Right ventricle myocardium superior (tissue), 1 donor: ENCODE data around the gene CACNA1C. TPM values are rescaled to one million over a fixed set of nuclear protein-coding genes. Genes with fewer than 3 reads are reported as not detected.

Experiments
- ATAC-seq: fragments of 200-7000 bp; cut with Tn5 transposase; one replicate; pipeline ENCODE4 v1.9.1; 2020; ENCODE audit warnings: mild to moderate bottlenecking; ENCODE audit not compliant: poor library complexity
- DNase-seq: peaks from one replicate; pipeline ENCODE4 v3.0.0-alpha.2; 2020
- intact Hi-C: fragments of 100-400 bp; cut with DNase I; formaldehyde crosslinking; loops from one replicate; pipeline ENCODE4 v1.11.2; 2022
- total RNA-seq: library from RNA; stranded (reverse); fragmentation: NEBNext Ultra II Directional; extraction: Animal tissue kit (Norgen Biotek cat#: 25700); gene quantifications from one replicate; pipeline ENCODE4 v1.2.1, GENCODE V29; 2021
- donor health status: DM: no; HTN: yes; CAD: no; lungs with severe emphysema.

The CACNA1C gene
- total RNA-seq, 1 donor from 2014 or later = 151 TPM

DNA sequence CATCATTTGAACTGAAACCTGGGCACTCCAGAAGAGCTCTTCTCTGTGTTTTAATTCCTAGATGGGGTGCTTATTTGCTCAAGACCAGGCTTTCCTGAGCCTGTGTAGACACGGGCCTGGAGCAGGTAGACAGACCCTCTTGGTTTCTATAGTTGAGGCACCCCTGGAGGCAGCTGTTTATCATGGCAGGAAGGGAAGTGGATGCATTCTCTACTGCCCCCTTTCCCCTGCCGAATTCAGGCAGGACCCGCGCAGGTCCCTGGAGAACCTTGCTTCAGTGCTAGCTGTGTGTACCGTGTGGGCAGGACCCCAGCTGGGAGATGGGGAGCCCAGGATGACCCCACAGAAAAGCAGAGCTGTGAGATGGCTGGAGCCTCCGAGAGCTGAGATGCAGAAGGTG, 6.0 kb downstream of the CACNA1C start:
- intact Hi-C loops = loop anchor here (10.0 kb wide), 3 partner anchors 116 to 526 kb away; no protein-coding TSS in a partner anchor
- DNase-seq = no peak
- ATAC-seq = no peak

GRCh38 chr12:2061402-2061801, 8.6 kb downstream of the CACNA1C start:
- intact Hi-C loops = no loop called here
- DNase-seq (peak; percentile 56), ATAC-seq (peak; percentile 41)

- intact Hi-C loops = no loop called here
- no peak for ATAC-seq
- DNase-seq = no peak
These were observed 11.3 kb downstream of the CACNA1C start for GRCh38 chr12:2064071-2064507.

GRCh38 chr12:2068653-2069052, 15.9 kb downstream of the CACNA1C start:
- no peak for DNase-seq
- ATAC-seq = peak; percentile 44
- intact Hi-C loops = no loop called here

DNA sequence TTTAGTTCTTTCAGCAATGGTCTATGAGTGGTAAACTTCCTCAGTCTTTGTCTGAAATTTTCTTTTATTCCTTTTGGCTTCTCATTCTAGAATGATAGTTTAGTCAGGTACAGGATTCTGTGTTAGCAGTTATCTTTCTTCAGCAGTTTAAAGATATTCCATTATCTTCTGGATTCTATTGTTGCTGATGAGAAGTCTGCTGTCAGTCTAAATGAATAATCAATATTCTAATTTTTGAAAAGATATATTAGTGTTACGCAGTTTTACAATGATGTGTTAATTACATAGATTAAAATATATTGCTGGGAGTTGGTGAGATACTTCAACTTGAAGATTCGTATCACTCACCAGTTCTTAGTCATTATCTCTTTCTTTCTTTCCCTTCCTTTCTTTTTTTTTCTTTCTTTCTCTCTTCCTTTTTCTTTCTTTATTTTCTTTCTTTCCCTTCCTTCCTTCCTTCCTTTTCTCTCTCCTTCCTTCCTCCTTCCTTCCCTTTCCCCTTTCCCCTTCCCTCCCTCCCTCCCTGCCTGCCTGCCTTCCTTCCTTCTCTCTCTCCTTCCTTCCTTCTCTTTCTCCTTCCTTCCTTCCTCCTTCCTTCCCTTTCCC, 17.8 kb downstream of the CACNA1C start:
- DNase-seq (no peak), ATAC-seq (no peak)
- intact Hi-C loops = no loop called here

- ATAC-seq = no peak
- intact Hi-C loops = loop anchor here (5.0 kb wide), 1 partner anchor 38 kb away; no protein-coding TSS in a partner anchor
- DNase-seq = no peak
These were observed 22.0 kb downstream of the CACNA1C start for GRCh38 chr12:2074792-2075191.

- intact Hi-C loops = loop anchor here (5.0 kb wide), 1 partner anchor 37 kb away; no protein-coding TSS in a partner anchor
- ATAC-seq (peak; percentile 90), DNase-seq (peak; percentile 79)
These were observed 22.9 kb downstream of the CACNA1C start for GRCh38 chr12:2075508-2076195.

DNA sequence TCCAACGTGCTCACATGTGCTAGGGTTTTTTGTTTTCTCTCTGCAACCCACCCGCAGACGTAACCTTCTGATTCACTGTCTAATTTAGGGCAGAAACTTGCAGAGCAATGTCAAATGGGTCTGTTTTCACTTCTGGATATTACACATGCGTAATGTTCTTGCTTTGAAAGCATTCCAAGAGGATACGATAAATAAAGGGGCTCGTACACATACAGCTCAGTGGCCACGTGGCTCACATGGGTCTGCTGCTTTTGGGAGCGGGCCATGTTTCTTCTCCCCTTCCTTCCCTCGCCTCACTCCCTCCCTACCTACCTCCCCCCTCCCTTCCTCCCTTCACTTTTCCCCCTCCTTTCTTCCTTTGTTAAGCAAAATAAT, 23.4 kb downstream of the CACNA1C start:
- intact Hi-C loops = loop anchor here (5.0 kb wide), 1 partner anchor 36 kb away; no protein-coding TSS in a partner anchor

GRCh38 chr12:2076728-2077127, 23.9 kb downstream of the CACNA1C start:
- ATAC-seq (peak; percentile 9), DNase-seq (no peak)
- intact Hi-C loops = loop anchor here (5.0 kb wide), 1 partner anchor 36 kb away; no protein-coding TSS in a partner anchor

More for the DNA sequence above, 23.4 kb downstream of the CACNA1C start:
- ATAC-seq (peak; percentile 22), DNase-seq (no peak)

DNA sequence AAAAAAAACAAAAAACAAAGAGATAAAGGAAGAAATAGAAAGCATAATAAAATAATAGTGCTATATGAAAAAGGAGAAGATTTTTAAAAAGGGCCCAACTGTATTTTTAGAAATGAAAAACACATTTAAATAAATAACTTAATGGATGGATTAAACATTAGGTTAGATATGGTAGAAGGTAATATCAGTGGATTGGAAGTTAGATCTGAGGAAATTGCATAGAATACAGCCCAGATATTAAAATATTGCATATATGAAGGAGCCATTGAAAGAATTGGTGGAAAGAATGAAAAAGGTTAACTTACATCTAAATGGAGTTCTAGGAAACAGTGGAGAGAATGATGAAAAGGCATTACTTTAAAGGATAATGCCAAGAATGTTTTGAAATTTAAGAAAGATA, 27.8 kb downstream of the CACNA1C start:
- intact Hi-C loops = no loop called here
- ATAC-seq (no peak), DNase-seq (no peak)

GRCh38 chr12:2082321-2082720, 29.5 kb downstream of the CACNA1C start:
- DNase-seq (no peak), ATAC-seq (peak; percentile 3)
- intact Hi-C loops = no loop called here

DNA sequence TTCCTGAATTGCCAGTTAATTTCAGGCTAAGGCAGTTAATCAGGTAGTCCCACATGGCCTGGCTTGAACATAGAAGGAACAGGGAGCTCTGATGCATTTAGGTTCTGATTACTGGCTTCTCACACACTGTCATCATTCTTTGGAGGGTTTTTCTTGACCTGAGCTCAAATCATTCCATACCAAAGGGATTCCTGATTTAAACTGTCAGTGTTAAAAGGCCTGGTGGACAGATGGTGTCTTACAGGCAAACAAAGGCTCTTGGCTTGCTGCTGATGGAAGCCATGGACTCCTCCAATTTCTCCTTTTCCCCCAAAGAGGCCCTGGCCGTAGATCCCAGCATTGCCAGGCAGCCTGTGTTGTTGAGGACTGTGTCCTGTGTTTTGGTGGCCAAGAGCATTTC, 30.2 kb downstream of the CACNA1C start:
- DNase-seq (no peak), ATAC-seq (no peak)
- intact Hi-C loops = no loop called here

DNA sequence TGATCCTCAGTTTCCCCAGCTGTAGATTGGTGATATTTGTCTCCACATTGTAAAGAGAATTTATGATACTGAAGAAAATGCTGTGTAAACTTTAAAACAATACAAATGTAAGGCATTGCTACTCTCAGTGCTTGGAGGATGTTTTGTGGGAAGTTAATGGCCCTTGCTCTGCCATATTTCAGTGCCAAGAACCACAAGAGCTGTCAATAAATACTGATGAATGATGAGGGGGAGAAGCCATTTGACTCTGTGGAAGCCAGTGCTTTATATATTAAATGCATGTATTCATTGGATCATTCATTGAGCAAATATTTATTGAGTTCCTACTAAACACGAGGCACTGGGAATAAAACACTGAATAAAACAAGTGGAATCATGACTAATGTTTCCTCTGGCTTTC, 30.8 kb downstream of the CACNA1C start:
- DNase-seq = no peak
- ATAC-seq = no peak
- intact Hi-C loops = no loop called here

- intact Hi-C loops = no loop called here
- ATAC-seq (peak; percentile 72), DNase-seq (peak; percentile 61)
These were observed 31.9 kb downstream of the CACNA1C start for GRCh38 chr12:2084553-2085296.

- no peak for ATAC-seq
- DNase-seq = no peak
- intact Hi-C loops = no loop called here
These were observed 39.6 kb downstream of the CACNA1C start for GRCh38 chr12:2092354-2092753.

- ATAC-seq (peak; percentile 83), DNase-seq (peak; percentile 66)
- intact Hi-C loops = no loop called here
These were observed 40.1 kb downstream of the CACNA1C start for GRCh38 chr12:2092890-2093289.

DNA sequence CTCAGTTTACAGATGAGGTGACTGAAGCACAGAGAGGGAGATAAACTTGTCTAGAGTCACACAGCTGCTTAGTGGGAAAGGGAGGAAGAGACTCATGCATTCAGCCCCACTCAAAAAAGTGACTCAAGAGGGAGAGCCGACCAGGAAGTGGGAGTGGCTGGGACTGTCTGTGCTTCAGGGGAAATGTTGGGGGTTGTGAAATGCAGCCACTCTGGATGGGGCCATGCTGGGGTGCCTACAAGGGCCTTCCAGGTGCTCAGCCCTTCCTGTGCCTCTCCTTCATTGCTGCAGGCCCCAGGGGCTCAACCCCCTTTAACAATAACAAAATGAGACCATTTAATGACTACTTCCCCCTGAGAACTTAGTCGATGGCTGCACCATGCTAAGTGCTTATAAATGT, 41.8 kb downstream of the CACNA1C start:
- ATAC-seq = no peak

GRCh38 chr12:2095878-2096277, 43.1 kb downstream of the CACNA1C start:
- DNase-seq = no peak
- intact Hi-C loops = no loop called here

More for the DNA sequence above, 41.8 kb downstream of the CACNA1C start:
- no peak for DNase-seq
- intact Hi-C loops = no loop called here

GRCh38 chr12:2097617-2098016, 44.8 kb downstream of the CACNA1C start:
- intact Hi-C loops = no loop called here
- DNase-seq (no peak), ATAC-seq (no peak)

More at GRCh38 chr12:2095878-2096277, 43.1 kb downstream of the CACNA1C start:
- ATAC-seq = no peak
